Hepatocyte (in vitro differentiated cells): Measurements from ENCODE around the gene LPP.
"Not testable (repeated sequence)": the region's sequence is repeated elsewhere in the genome, so short reads cannot be mapped to it uniquely, and the experiment has no call there.

Experiments
- EZH2 ChIP-seq: fragments of 200-600 bp; sonication (generic); IDR thresholded peaks from 2 replicates; pipeline ENCODE4 v1.6.1; 2016; ENCODE audit warnings: antibody characterized with exemption, mild to moderate bottlenecking, borderline replicate concordance
- EZH2phosphoT487 ChIP-seq: fragments of 200-600 bp; sonication (generic); IDR thresholded peaks from one replicate; pipeline ENCODE4 v1.6.1; 2018; ENCODE audit warnings: antibody characterized with exemption, mild to moderate bottlenecking, low read depth, moderate library complexity; ENCODE audit not compliant: unreplicated experiment, severe bottlenecking
- TF ChIP-seq, protein P1 (sequence below): fragments of 200-600 bp; sonication (generic); IDR thresholded peaks from 2 replicates; pipeline ENCODE4 v1.5.1; 2016; ENCODE audit warnings: antibody characterized with exemption, mild to moderate bottlenecking; ENCODE audit not compliant: poor library complexity

DNA sequence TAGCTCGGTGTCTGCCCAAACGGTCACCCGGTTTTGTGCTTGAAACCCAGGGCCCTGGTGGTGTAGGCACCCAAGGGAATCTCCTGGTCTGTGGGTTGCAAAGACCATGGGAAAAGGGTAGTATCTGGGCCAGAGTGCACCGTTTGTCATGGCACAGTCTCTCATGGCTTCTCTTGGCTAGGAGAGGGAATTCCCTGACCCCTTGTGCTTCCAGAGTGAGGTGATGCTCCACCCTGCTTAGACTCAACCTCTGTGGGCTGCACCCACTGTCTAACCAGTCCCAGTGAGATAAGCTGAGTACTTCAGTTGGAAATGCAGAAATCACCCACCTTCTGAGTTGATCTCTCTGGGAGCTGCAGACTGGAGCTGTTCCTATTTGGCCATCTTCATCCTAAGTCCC, 274.0 kb downstream of the LPP start:
- TF ChIP-seq, protein P1, sequence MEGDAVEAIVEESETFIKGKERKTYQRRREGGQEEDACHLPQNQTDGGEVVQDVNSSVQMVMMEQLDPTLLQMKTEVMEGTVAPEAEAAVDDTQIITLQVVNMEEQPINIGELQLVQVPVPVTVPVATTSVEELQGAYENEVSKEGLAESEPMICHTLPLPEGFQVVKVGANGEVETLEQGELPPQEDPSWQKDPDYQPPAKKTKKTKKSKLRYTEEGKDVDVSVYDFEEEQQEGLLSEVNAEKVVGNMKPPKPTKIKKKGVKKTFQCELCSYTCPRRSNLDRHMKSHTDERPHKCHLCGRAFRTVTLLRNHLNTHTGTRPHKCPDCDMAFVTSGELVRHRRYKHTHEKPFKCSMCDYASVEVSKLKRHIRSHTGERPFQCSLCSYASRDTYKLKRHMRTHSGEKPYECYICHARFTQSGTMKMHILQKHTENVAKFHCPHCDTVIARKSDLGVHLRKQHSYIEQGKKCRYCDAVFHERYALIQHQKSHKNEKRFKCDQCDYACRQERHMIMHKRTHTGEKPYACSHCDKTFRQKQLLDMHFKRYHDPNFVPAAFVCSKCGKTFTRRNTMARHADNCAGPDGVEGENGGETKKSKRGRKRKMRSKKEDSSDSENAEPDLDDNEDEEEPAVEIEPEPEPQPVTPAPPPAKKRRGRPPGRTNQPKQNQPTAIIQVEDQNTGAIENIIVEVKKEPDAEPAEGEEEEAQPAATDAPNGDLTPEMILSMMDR: not testable (repeated sequence)
- TF ChIP-seq EZH2, EZH2phosphoT487: not testable (repeated sequence)
